GM21825 (cell line): ENCODE results near the gene MGST3.
A peak's percentile ranks its signal among the peaks of the same experiment; 100 is the strongest.
"Not testable (repeated sequence)": the region's sequence is repeated elsewhere in the genome, so short reads cannot be mapped to it uniquely, and the experiment has no call there.

ENCODE experiments used
- ATAC-seq: cut with Tn5 transposase; IDR thresholded peaks from one replicate; pipeline ENCODE4 v1.9.1; 2021; ENCODE audit warnings: mild to moderate bottlenecking, moderate library complexity; ENCODE audit not compliant: unreplicated experiment

MGST3 gene

DNA sequence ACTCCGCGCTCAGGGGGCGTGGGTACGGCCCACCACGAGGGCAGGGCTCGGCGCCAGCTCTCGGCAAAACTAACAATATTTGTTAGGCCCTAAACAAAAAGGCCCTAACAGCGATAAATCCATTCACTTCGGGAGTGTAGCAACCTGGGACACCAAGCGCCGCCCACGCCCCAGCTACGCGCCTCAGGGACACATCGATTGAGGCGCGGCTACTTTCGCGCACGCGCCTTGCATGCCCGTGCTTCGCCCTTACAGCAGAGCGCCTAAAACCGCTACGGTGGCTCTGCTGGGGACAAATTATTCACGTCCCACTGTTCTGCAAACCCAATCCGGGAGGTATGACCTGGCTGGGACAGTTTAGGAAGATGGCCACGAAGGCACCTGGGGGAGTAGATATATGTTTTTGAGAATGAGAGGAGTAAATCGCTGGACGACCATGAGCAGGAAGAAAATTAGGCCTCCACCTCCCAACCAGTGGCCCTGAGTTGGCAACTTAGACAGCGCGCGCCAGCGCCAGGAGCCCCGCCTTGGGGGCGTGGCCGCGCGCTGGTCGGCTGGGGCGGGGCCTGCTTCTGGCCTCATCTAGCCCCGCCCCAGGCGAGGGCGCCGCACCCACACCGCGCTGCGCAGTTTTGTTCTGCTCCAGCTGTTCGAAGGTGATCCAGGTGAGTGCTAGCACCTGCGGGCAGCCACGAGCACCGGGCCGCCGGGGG is at the start of gene MGST3:
Gene MGST3, plus strand, starts transcription at position 606 of the 713 bp plus-strand sequence. CDS start 18,614 bp downstream, outside the sequence.
- peak; percentile 78 for ATAC-seq

DNA sequence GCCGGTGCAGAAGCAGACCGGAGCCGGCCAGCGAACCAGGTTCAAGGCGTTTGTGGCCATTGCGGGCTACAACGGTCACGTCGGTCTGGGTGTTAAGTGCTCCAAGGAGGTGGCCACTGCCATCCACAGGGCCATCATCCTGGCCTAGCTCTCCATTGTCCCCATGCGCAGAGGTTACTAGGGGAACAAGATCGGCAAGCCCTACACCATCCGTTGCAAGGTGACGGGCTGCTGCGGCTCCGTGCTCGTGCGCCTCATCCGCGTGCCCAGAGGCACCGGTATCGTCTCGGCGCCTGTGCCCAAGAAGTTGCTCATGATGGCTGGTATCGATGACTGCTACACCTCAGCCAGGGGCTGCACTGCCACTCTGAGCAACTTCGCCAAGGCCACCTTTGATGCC is 49.1 kb upstream of the MGST3 start:
- ATAC-seq = no peak

DNA sequence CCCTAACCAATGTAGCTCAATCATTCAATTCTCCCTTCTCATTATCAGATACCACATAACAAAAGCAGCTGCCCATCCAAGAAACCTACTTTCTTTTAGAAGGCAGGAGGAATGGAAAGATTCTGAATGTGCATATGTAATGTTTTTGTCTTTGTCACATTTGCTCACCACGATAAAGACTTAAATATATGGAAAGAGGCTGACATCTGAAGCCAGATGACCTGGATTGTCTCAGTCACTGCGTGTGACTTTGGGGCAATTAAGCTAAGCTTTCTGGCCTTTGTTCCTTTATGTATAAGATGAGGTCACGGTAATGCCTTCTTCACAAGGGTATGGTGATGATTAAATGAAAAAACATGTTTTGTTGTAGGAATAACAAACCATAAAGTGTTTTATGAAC is 44.6 kb upstream of the MGST3 start:
- ATAC-seq = no peak

DNA sequence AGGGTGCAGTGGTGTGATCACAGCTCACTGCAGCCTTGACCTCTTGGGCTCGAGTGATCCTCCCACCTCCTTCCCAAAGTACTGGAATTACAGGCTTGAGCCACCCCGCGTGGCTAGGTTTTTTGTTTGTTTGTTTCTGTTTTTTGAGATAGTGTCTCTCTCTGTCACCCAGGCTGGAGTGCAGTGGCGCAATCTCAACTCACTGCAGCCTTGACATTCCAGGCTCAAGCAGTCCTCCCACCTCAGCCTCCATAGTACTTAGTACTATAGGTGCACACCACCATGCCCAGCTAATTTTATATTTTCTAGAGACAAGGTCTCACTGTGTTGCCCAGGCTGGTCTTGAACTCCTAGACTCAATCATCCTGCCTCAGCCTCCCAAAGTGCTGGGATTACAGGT is 39.6 kb upstream of the MGST3 start:
- not testable (repeated sequence) for ATAC-seq

GRCh38 chr1:165592945-165593823 is 37.9 kb upstream of the MGST3 start:
- ATAC-seq = no peak

DNA sequence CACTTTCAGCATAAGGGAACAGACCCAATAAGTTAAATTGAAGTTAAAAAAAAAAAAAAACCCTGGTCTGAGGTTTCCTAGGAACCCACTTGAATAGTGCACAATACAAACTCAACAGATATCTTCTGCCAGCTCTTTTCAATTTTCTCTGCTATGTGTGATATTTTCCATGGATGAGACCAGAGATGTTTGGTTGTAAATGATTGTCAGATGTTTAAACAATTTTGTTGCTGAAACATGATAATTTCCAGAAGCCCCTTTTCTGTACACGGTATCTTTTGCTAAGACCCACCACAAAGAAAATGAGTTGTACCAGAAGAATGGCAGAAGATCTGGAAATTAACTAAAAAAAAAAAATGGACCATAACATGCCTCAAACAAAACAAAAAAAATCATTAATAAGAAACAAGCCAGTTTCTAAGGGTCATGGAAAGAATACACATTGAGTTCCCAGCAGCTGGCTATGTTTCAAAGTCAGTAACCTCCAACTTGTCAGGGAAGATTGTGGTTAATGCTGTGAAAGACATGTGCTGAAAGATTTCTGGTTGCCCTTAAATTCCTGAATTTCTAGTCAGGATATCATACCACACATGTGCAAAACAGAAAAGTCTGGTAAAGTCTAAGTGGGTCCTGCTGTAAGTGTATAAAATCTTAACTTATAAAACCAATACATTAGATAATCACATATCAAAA is 35.6 kb upstream of the MGST3 start:
- no peak for ATAC-seq

DNA sequence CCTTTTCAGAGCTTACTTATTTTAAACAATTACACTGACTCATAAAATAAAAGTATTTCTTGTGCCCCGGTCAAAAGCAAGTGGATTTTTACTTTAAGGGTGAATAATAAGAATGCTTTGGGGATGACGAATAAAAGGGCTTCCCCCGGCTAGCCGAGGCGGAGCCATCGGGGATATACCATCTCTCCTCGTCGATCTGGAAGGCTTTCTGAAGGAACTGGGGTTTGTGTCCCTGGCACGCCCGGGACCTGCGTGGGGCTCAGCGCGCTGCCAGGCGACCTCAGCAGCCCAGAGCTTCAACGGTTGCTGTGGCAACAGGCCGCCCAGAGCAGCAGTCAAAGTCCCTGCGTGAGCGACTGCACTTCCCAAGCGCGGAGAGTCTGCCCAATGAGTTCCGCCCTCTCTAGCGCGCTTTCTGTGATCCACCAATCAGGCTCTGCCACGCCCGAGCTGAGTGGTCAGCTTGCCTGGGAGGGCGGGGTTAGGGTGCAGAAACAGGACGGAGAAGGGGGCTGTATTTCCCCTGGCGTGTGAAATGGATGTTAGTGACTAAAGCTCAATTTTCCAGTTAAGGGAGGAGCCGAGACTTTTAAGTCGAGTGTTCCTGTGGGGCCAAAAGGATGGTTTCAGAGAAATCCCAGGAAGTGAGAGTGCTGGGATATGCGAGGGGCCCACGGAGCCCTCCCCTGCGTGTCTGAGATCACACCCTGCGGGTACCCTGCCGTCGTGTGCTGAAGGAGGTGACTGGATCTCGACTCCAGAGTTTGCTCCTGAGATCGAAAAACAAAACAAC is 33.0 kb upstream of the MGST3 start:
- peak; percentile 98 for ATAC-seq

- ATAC-seq = no peak
Measured at GRCh38 chr1:165598676-165599059, 32.4 kb upstream of the MGST3 start.

DNA sequence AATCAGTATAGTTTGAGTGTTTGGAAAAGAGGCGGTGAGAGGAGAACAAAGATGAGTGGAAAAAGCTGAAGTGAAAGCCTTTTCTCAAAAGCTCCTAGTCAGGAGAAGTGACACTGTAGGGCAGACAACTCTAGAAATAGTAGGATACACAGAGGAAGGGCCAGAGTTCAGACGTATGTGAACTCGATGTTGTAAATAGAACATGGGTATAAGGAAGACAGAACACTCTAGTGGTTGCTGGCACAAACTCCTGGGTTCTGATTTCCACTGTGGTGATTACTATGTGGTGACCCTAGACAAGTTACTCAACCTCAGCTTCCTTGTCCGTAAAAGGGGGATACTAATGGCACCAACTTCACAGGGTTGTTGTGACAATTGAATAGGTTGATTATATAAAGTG is 30.2 kb upstream of the MGST3 start:
- ATAC-seq = no peak

- no peak for ATAC-seq
Measured at GRCh38 chr1:165603810-165604209, 27.2 kb upstream of the MGST3 start.

- no peak for ATAC-seq
Measured at GRCh38 chr1:165605246-165605645, 25.8 kb upstream of the MGST3 start.

DNA sequence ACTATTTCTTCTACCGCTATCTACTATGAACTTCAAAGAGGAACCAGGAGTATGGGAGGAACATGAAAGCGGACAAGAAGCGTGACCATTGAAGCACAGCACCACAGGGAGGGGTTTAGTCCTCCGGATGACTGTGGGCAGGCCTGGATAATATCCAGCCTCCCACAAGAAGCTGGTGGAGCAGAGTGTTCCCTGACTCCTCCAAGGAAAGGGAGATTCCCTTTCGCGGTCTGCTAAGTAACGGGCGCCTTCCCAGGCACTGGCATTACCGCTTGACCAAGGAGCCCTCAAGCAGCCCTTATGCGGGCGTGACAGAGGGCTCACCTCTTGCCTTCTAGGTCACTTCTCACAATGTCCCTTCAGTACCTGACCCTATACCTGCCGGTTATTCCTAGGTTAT is 24.4 kb upstream of the MGST3 start:
- not testable (repeated sequence) for ATAC-seq

- ATAC-seq = no peak
Measured at GRCh38 chr1:165610866-165611265, 20.2 kb upstream of the MGST3 start.

DNA sequence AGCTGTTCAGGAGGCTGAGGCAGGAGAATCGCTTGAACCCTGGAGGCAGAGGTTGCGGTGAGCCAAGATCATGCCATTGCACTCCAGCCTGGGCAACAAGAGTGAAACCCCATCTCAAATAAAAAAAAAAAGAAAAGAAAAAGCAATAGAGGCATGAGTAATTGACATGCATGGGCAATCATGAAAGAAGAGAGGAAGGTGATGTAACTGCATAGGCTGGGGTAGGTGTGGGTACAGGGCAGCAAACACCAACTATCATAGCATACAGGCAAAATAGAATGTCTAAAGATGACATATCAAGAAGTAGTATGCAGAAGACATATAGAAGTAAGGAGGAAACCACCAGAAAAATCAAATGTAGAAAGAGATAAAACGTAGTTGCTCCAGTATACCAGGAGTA is 19.0 kb upstream of the MGST3 start:
- no peak for ATAC-seq

- no peak for ATAC-seq
Measured at GRCh38 chr1:165616054-165616612, 14.9 kb upstream of the MGST3 start.

DNA sequence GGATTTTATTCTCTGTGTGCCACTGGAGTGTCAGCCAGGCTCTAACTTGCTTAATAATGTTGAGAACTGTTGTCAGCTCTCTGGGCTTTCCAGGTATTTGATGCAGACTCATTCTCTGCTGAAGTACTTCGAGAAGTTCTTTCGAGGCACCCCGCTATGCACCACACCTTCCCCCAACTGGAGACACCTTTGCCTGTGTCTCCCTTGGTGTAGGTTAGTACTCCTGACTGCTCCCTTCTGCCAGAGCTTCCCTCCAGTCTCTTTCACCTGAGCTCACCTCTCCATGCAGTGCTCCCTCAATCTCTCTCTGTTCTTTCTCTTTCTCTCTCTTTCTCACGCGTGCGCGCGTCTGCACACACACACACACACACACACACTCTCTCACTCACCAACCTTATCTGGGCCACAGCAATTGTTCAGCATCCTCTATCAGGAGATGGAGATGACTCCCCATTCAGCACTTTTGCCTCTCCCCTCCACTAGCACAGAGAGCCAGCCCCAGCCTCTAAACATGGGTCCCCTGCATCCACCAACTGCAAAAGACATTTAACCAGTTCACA is 14.0 kb upstream of the MGST3 start:
- ATAC-seq = no peak

GRCh38 chr1:165619647-165620151 is 11.3 kb upstream of the MGST3 start:
- no peak for ATAC-seq

DNA sequence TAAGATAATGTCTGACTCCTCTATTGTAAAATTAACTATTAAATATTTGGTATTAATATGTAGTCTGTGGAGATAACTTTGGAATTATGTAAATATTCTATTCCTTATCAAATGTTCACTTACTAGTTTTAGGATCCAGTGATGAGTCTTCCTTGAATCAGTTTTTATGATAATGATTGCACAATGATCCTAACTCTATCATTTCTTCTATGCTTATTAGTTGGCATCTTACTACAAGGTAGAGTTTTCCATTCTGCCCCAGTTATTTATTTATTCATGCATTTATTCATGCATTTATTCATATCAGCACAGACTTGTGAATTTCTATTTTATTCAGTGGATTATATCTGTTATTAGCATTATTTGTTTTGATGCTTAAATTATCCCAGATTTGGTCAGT is 7.4 kb upstream of the MGST3 start:
- no peak for ATAC-seq

DNA sequence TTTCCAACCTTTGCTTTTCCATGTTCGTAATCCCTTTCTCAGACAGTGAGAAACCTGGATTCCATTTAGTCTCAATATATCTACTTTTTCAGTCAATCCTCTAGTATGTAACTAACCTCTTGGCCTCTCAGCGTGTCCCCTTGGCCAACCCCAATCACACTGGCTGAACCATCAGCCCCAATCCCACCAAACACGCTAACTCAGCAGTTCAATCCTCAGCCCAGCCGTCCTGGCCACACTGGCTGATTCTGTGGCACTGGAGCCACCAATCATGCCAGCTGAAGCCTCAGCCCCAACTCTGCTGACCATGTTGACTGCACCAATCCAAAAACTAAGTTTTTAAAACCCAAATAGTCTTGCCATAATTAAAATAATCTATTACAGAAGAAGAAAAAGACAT is 6.6 kb upstream of the MGST3 start:
- ATAC-seq = no peak
